Measurements from ENCODE around the gene PCCA.

- TF ChIP-seq CTCF (IDR thresholded peaks at IDR 0.05) (no peak), ATF1 (CRISPR knock-in tag; IDR thresholded peaks at IDR 0.05) (no peak), USF2 (CRISPR knock-in tag; IDR thresholded peaks at IDR 0.05) (no peak), FOXJ3 (CRISPR knock-in tag; IDR thresholded peaks at IDR 0.05; ENCODE audit: borderline replicate concordance) (no peak), SOX15 (CRISPR knock-in tag; IDR thresholded peaks at IDR 0.05) (no peak), OVOL2 (CRISPR knock-in tag; IDR thresholded peaks at IDR 0.05; ENCODE audit: borderline replicate concordance) (no peak), NFYB (CRISPR knock-in tag; conservative IDR thresholded peaks at IDR 0.05; ENCODE audit: low read depth) (no peak)
These were observed 186.9 kb downstream of the PCCA start for GRCh38 chr13:100275746-100276145.
